Measurements from ENCODE around the gene ASPDH.
A peak's percentile ranks its signal among the peaks of the same experiment; 100 is the strongest.

Gene ASPDH

GRCh38 chr19:50492303-50493052, 21.2 kb downstream of the ASPDH start:
- no peak for DNase-seq
- TF ChIP-seq CTCF (IDR thresholded peaks at IDR 0.05) = no peak
- H3K4me3 Mint-ChIP-seq = no peak overlapping the region
- H3K27ac Mint-ChIP-seq = no peak overlapping the region
- H3K27me3 Mint-ChIP-seq (ENCODE audit: low read depth, poor library complexity) = no peaks in the 10 kb centered on the region
- peaks cover 45% of the 10 kb centered on the region for H3K4me1 Mint-ChIP-seq
- H3K9me3 Mint-ChIP-seq = peaks cover 37% of the 10 kb centered on the region
- peaks cover 30% of the 10 kb centered on the region for H3K36me3 Mint-ChIP-seq (ENCODE audit: low read depth)

GRCh38 chr19:50490991-50491472, 22.7 kb downstream of the ASPDH start:
- no peak for TF ChIP-seq CTCF (IDR thresholded peaks at IDR 0.05)
- Mint-ChIP-seq H3K36me3 (ENCODE audit: low read depth) (peaks cover 40% of the 10 kb centered on the region), H3K27ac (peak overlapping the region; percentile 68), H3K27me3 (ENCODE audit: low read depth, poor library complexity) (no peaks in the 10 kb centered on the region), H3K4me1 (peaks cover 46% of the 10 kb centered on the region), H3K9me3 (peaks cover 48% of the 10 kb centered on the region), H3K4me3 (peak overlapping the region; percentile 51)
- no peak for DNase-seq

GRCh38 chr19:50490411-50490811, 23.3 kb downstream of the ASPDH start:
- H3K27ac Mint-ChIP-seq = no peak overlapping the region
- DNase-seq = no peak
- peaks cover 45% of the 10 kb centered on the region for H3K36me3 Mint-ChIP-seq (ENCODE audit: low read depth)
- H3K9me3 Mint-ChIP-seq = peaks cover 55% of the 10 kb centered on the region
- H3K4me3 Mint-ChIP-seq = no peak overlapping the region
- TF ChIP-seq CTCF (IDR thresholded peaks at IDR 0.05) = no peak
- peaks cover 3% of the 10 kb centered on the region for H3K27me3 Mint-ChIP-seq (ENCODE audit: low read depth, poor library complexity)
- H3K4me1 Mint-ChIP-seq = peaks cover 46% of the 10 kb centered on the region

- no peak for TF ChIP-seq CTCF (IDR thresholded peaks at IDR 0.05)
- Mint-ChIP-seq H3K27ac (no peak overlapping the region), H3K4me1 (peaks cover 46% of the 10 kb centered on the region), H3K9me3 (peaks cover 58% of the 10 kb centered on the region), H3K36me3 (ENCODE audit: low read depth) (peaks cover 50% of the 10 kb centered on the region), H3K4me3 (peak overlapping the region; percentile 74), H3K27me3 (ENCODE audit: low read depth, poor library complexity) (peaks cover 3% of the 10 kb centered on the region)
- no peak for DNase-seq
These were observed 24.2 kb downstream of the ASPDH start for GRCh38 chr19:50489461-50490011.

- Mint-ChIP-seq H3K9me3 (peaks cover 58% of the 10 kb centered on the region), H3K4me3 (peak overlapping the region; percentile 74), H3K4me1 (peaks cover 46% of the 10 kb centered on the region), H3K27ac (peak overlapping the region; percentile 55), H3K36me3 (ENCODE audit: low read depth) (peaks cover 51% of the 10 kb centered on the region), H3K27me3 (ENCODE audit: low read depth, poor library complexity) (peaks cover 3% of the 10 kb centered on the region)
- no peak for TF ChIP-seq CTCF (IDR thresholded peaks at IDR 0.05)
- no peak for DNase-seq
These were observed 25.1 kb downstream of the ASPDH start for GRCh38 chr19:50488389-50489194.
